K562 (cell line): ENCODE results near the gene ALX3.

ENCODE experiments used
- EGR1 ChIP-seq: fragments of 450-650 bp; conservative IDR thresholded peaks from 2 replicates; pipeline ENCODE4 v1.6.1; 2017; ENCODE audit warnings: mild to moderate bottlenecking
- PRMT5 ChIP-seq: sonication (generic); formaldehyde crosslinking; IDR thresholded peaks from 2 replicates; pipeline ENCODE4 v1.5.0; 2020; ENCODE audit warnings: missing genetic modification reagents
- ZNF175 ChIP-seq: fragments of 200-800 bp; sonication (Bioruptor generic); IDR thresholded peaks from 2 replicates; pipeline ENCODE4 v1.6.1; 2016; ENCODE audit warnings: low read depth, mild to moderate bottlenecking, missing genetic modification characterization, missing compliant biosample characterization

DNA sequence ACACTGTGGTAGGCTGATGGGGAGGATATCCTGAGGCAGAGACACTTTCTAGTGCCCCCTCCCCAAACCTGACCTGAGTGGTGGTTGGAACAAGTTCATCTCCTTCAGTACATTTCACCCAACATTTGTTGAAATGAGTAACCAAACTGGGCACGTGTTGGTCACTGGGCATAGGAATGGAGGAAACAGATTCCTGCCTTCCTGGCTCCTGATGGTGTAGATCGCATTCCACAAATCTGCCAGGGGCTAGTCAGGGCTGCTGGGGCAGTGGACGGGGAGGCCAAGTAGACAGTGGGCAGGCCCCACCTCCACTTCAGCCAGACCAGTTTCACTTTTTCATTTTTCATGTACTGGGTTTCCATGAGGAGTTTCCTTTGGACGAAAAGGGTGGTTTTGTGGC lies 16.5 kb upstream of the ALX3 start:
- TF ChIP-seq ZNF175 (CRISPR knock-in tag), result no peak
- TF ChIP-seq PRMT5 (CRISPR knock-in tag), result no peak
- TF ChIP-seq EGR1, result no peak
